PC-3 (cell line): ENCODE data around the gene NLE1.

Source experiments
- EZH2 ChIP-seq: fragments of 300-600 bp; sonication (generic); IDR thresholded peaks from one replicate; pipeline ENCODE4 v1.6.1; 2017; ENCODE audit warnings: antibody characterized with exemption, mild to moderate bottlenecking, low read length; ENCODE audit not compliant: unreplicated experiment
- EZH2phosphoT487 ChIP-seq: fragments of 300-600 bp; sonication (generic); IDR thresholded peaks from 2 replicates; pipeline ENCODE4 v1.6.1; 2018; ENCODE audit warnings: mild to moderate bottlenecking, antibody characterized with exemption, low read length, borderline replicate concordance
- TF ChIP-seq, protein P1 (sequence below): fragments of 300-600 bp; sonication (generic); conservative IDR thresholded peaks from 2 replicates; pipeline ENCODE4 v1.5.1; 2017; ENCODE audit warnings: antibody characterized with exemption, low read depth, mild to moderate bottlenecking, low read length

DNA sequence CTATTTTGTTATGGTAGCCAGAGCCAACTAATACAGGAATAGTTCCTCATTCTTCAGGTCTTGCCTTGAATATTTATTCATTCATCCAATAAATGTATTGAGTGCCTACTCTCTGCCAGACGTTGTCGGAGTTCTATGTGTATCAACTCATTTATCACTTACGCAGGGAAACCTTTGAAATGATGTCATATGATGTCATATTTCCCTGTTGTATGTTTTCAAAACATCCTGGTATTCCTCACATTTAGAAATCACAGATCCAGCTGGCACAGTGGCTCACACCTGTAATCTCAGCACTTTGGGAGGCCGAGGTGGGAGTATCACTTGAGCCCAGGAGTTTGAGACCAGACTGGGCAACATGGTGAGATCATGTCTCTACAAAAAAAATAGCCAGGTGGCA lies 2.7 kb upstream of the NLE1 start:
- TF ChIP-seq, protein P1, sequence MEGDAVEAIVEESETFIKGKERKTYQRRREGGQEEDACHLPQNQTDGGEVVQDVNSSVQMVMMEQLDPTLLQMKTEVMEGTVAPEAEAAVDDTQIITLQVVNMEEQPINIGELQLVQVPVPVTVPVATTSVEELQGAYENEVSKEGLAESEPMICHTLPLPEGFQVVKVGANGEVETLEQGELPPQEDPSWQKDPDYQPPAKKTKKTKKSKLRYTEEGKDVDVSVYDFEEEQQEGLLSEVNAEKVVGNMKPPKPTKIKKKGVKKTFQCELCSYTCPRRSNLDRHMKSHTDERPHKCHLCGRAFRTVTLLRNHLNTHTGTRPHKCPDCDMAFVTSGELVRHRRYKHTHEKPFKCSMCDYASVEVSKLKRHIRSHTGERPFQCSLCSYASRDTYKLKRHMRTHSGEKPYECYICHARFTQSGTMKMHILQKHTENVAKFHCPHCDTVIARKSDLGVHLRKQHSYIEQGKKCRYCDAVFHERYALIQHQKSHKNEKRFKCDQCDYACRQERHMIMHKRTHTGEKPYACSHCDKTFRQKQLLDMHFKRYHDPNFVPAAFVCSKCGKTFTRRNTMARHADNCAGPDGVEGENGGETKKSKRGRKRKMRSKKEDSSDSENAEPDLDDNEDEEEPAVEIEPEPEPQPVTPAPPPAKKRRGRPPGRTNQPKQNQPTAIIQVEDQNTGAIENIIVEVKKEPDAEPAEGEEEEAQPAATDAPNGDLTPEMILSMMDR: no peak
- TF ChIP-seq EZH2 (no peak), EZH2phosphoT487 (no peak)
